ENCODE data around the gene CACFD1.

CACFD1 gene

DNA sequence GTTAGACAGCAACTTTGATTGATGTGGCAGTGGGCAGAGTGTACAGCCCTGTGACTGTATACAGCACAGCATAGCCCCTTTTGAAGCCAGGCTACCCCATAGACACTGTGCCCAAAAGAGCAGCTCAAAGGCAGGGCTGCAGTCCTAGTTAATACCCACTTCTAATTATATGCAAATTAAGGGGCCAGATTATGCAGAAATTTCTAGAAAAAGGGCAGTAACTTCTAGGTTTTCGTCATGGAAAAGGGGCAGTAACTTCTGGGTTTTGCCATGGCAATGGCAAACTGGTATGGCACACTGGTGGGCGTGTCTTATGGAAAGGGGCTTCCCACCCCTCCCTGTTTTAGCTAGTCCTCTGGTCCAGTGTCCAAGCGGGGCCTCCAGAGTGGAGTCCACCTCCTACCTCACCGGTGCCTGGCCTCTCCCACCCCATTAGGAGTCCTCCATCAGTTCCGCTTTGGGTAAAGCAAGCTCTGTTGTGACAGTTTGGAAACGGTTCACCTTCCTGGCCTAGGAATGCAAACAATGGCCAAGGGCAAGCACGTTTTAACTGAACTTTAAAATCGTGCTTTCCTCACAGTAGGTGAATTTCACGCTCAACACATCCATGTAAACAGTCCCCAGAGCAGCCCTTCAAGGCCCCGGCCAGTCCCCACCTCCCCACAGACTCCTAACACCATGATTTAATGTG lies 32.0 kb upstream of the CACFD1 start:
- peaks cover 3% of the 10 kb centered on the region for H3K27me3 ChIP-seq (ENCODE audit: control insufficient read depth, insufficient read depth, low read length)
- H3K4me1 ChIP-seq (ENCODE audit: control insufficient read depth, insufficient read depth, low read length), result peaks cover 42% of the 10 kb centered on the region
- H3K9me3 ChIP-seq (ENCODE audit: control insufficient read depth, low read length), result no peaks in the 10 kb centered on the region
- H3K36me3 ChIP-seq (ENCODE audit: control insufficient read depth, insufficient read depth, low read length), result no peaks in the 10 kb centered on the region
- H3K9ac ChIP-seq (ENCODE audit: low read length), result no peak overlapping the region
- no peak overlapping the region for H3K4me3 ChIP-seq (ENCODE audit: low read length)

DNA sequence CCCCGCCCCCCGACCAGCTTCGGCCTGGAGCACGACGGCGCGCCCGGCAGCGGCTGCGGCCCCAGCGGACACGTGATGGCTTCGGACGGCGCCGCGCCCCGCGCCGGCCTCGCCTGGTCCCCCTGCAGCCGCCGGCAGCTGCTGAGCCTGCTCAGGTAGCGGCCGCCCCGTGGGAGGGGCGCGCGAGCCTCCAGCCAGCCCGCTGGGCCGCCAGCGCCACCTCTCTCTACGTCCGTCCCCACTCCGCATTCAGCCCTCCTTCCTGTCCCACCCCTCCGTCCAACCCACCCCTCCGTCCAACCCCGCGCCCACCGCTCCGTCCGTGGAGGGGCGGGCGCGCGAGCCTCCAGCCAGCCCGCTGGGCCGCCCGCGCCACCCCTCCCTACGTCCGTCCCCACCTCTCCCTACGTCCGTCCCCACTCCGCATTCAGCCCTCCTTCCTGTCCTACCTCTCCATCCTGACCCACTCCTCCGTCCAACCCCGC lies 31.1 kb upstream of the CACFD1 start:
- no peaks in the 10 kb centered on the region for H3K36me3 ChIP-seq (ENCODE audit: control insufficient read depth, insufficient read depth, low read length)
- no peak overlapping the region for H3K4me3 ChIP-seq (ENCODE audit: low read length)
- H3K27me3 ChIP-seq (ENCODE audit: control insufficient read depth, insufficient read depth, low read length), result peaks cover 3% of the 10 kb centered on the region
- no peak overlapping the region for H3K9ac ChIP-seq (ENCODE audit: low read length)
- no peaks in the 10 kb centered on the region for H3K9me3 ChIP-seq (ENCODE audit: control insufficient read depth, low read length)
- peaks cover 34% of the 10 kb centered on the region for H3K4me1 ChIP-seq (ENCODE audit: control insufficient read depth, insufficient read depth, low read length)

DNA sequence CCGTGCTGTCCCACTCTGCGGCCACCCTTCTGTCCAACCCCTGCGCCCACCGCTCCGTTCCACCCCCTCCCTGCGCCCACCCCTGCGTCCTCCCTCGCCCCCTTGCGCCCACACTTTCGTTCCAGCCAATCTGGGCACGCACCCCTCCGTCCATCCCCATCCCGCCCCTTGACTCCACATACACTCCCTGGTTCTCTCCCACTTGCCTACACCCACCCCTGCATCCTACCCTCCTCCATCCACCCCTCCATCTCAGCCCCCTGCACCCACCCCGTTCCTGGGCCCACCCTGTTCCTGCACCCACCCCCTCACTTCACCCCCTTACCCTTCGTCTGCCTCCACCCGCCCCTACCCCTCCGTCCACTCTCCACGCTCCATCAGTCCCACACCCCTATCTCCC lies 30.6 kb upstream of the CACFD1 start:
- H3K27me3 ChIP-seq (ENCODE audit: control insufficient read depth, insufficient read depth, low read length), result peaks cover 3% of the 10 kb centered on the region
- no peaks in the 10 kb centered on the region for H3K36me3 ChIP-seq (ENCODE audit: control insufficient read depth, insufficient read depth, low read length)
- H3K9ac ChIP-seq (ENCODE audit: low read length), result no peak overlapping the region
- no peak overlapping the region for H3K4me3 ChIP-seq (ENCODE audit: low read length)
- peaks cover 28% of the 10 kb centered on the region for H3K4me1 ChIP-seq (ENCODE audit: control insufficient read depth, insufficient read depth, low read length)
- no peaks in the 10 kb centered on the region for H3K9me3 ChIP-seq (ENCODE audit: control insufficient read depth, low read length)

DNA sequence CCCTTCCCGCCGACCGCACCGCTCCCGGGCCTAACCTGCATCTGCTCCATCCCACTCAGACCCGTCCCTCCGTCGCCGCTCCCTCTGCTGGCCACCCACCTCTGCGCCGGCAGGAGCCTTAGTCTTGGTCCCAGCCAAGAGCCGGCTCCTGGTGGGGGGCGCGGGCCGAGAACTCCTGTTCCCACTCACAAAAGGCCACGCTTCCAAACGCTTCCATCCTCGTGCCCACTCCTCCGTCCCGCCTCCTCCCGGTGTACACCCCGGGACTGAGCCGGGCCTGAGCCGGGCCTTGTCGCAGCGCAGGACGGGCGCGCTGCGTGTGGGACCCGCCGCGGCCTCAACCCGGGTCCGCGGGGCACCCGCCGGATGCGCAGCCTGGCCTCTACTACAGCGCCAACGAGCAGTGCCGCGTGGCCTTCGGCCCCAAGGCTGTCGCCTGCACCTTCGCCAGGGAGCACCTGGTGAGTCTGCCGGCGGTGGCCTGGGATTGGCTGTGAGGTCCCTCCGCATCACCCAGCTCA lies 30.1 kb upstream of the CACFD1 start:
- Histone ChIP-seq H3K9ac (ENCODE audit: low read length) (no peak overlapping the region), H3K9me3 (ENCODE audit: control insufficient read depth, low read length) (no peaks in the 10 kb centered on the region), H3K4me1 (ENCODE audit: control insufficient read depth, insufficient read depth, low read length) (peaks cover 23% of the 10 kb centered on the region), H3K4me3 (ENCODE audit: low read length) (no peak overlapping the region), H3K36me3 (ENCODE audit: control insufficient read depth, insufficient read depth, low read length) (no peaks in the 10 kb centered on the region), H3K27me3 (ENCODE audit: control insufficient read depth, insufficient read depth, low read length) (peaks cover 3% of the 10 kb centered on the region)

DNA sequence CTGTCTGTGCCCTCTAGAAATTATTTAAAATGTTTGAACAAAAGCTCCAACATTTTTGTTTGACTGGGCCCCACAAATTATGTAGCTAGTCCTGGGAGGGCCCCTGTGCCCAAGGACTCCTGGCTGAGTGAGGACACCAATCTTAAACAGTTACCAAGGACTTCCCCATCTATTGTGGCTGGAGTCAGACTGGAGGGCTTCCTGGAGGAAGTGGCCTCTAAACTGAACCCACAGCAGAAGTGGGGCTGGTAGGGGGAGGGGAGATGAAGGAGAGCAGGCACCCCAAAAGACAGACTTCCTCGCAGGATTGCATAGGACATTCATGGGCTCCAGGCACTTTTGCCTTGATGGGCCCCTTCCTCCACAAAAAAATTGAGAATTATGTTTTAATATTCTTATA lies 29.5 kb upstream of the CACFD1 start:
- Histone ChIP-seq H3K4me3 (ENCODE audit: low read length) (no peak overlapping the region), H3K36me3 (ENCODE audit: control insufficient read depth, insufficient read depth, low read length) (no peaks in the 10 kb centered on the region), H3K4me1 (ENCODE audit: control insufficient read depth, insufficient read depth, low read length) (peaks cover 18% of the 10 kb centered on the region), H3K27me3 (ENCODE audit: control insufficient read depth, insufficient read depth, low read length) (peaks cover 3% of the 10 kb centered on the region), H3K9ac (ENCODE audit: low read length) (no peak overlapping the region), H3K9me3 (ENCODE audit: control insufficient read depth, low read length) (no peaks in the 10 kb centered on the region)

DNA sequence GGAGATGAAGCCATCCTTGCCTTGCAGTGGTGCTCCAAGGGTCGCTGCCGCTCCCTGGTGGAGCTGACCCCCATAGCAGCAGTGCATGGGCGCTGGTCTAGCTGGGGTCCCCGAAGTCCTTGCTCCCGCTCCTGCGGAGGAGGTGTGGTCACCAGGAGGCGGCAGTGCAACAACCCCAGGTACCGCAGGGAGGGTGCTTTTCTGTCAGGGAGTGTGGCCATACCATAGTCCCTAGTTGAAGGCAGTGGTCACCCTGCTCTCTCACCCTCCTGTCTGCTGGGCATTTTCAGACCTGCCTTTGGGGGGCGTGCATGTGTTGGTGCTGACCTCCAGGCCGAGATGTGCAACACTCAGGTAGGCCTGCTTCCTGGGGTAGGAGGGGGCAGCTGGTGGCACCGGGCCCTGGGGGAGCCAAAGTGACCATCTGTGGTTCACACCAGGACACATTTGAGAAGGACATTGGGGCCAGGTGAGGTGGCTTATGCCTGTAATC lies 26.4 kb upstream of the CACFD1 start:
- H3K27me3 ChIP-seq (ENCODE audit: control insufficient read depth, insufficient read depth, low read length), result no peaks in the 10 kb centered on the region
- no peaks in the 10 kb centered on the region for H3K9me3 ChIP-seq (ENCODE audit: control insufficient read depth, low read length)
- no peaks in the 10 kb centered on the region for H3K4me1 ChIP-seq (ENCODE audit: control insufficient read depth, insufficient read depth, low read length)
- H3K4me3 ChIP-seq (ENCODE audit: low read length), result no peak overlapping the region
- no peaks in the 10 kb centered on the region for H3K36me3 ChIP-seq (ENCODE audit: control insufficient read depth, insufficient read depth, low read length)
- no peak overlapping the region for H3K9ac ChIP-seq (ENCODE audit: low read length)

DNA sequence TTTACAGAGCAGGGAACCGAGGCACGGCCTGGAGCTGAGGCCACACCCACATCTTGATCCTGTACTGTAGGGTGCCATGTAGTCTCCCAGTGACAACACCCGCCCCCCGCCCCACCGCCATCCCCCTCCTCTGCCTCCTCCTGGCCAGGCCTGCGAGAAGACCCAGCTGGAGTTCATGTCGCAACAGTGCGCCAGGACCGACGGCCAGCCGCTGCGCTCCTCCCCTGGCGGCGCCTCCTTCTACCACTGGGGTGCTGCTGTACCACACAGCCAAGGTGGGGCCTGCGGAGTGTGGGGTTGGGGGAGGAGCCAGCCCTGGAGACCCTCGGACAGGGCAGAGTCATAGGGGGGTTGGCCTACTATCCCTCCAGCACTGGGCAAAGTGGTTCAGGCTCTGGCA lies 23.1 kb upstream of the CACFD1 start:
- Histone ChIP-seq H3K9me3 (ENCODE audit: control insufficient read depth, low read length) (no peaks in the 10 kb centered on the region), H3K4me1 (ENCODE audit: control insufficient read depth, insufficient read depth, low read length) (no peaks in the 10 kb centered on the region), H3K36me3 (ENCODE audit: control insufficient read depth, insufficient read depth, low read length) (no peaks in the 10 kb centered on the region), H3K4me3 (ENCODE audit: low read length) (no peak overlapping the region), H3K27me3 (ENCODE audit: control insufficient read depth, insufficient read depth, low read length) (no peaks in the 10 kb centered on the region), H3K9ac (ENCODE audit: low read length) (no peak overlapping the region)

DNA sequence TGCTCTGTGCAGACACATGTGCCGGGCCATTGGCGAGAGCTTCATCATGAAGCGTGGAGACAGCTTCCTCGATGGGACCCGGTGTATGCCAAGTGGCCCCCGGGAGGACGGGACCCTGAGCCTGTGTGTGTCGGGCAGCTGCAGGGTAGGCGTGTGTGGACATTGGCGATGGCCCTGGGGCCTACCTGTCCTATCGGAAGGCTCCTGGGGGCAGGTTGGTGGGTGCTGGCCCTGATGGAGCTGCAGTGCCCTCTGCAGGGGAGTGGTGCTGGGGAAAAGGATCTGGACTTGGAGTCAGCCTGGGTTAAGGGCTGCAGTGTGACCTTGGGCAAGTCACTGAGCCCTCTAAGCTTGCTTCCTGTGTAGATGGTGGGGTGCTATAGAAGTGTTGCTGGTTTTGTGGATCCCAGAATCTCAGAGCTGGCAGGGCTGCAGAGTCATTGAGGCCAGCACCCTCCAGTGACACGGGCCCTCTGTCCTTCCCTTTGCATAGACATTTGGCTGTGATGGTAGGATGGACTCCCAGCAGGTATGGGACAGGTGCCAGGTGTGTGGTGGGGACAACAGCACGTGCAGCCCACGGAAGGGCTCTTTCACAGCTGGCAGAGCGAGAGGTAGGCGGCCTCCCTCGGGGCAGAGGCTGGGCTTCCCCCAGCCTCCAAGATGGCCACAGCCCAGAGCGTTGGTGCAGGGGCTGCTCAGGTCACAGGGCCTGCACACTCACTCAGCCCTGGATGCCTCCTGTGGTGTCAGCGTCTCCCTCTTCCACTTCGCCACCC lies 21.8 kb upstream of the CACFD1 start:
- H3K27me3 ChIP-seq (ENCODE audit: control insufficient read depth, insufficient read depth, low read length), result no peaks in the 10 kb centered on the region
- no peak overlapping the region for H3K9ac ChIP-seq (ENCODE audit: low read length)
- H3K36me3 ChIP-seq (ENCODE audit: control insufficient read depth, insufficient read depth, low read length), result no peaks in the 10 kb centered on the region
- H3K4me1 ChIP-seq (ENCODE audit: control insufficient read depth, insufficient read depth, low read length), result no peaks in the 10 kb centered on the region
- H3K9me3 ChIP-seq (ENCODE audit: control insufficient read depth, low read length), result no peaks in the 10 kb centered on the region
- no peak overlapping the region for H3K4me3 ChIP-seq (ENCODE audit: low read length)

DNA sequence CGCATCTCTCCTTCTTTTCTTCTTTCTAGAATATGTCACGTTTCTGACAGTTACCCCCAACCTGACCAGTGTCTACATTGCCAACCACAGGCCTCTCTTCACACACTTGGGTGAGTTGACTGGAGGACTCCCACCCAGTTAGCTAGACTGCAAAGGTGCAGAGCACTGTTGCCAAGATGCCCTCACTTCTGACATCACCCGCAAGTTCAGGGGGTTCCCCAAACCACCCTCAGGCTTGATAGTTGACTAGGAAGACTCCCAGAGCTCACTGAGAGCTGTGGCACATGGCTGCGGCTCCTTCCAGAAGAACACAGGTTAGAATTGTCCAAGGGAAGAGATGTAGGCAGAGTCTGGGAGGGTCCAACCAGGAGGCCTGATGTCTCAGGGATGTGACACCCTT lies 20.4 kb upstream of the CACFD1 start:
- Histone ChIP-seq H3K4me3 (ENCODE audit: low read length) (no peak overlapping the region), H3K4me1 (ENCODE audit: control insufficient read depth, insufficient read depth, low read length) (no peaks in the 10 kb centered on the region), H3K27me3 (ENCODE audit: control insufficient read depth, insufficient read depth, low read length) (no peaks in the 10 kb centered on the region), H3K9me3 (ENCODE audit: control insufficient read depth, low read length) (no peaks in the 10 kb centered on the region), H3K9ac (ENCODE audit: low read length) (no peak overlapping the region), H3K36me3 (ENCODE audit: control insufficient read depth, insufficient read depth, low read length) (no peaks in the 10 kb centered on the region)

DNA sequence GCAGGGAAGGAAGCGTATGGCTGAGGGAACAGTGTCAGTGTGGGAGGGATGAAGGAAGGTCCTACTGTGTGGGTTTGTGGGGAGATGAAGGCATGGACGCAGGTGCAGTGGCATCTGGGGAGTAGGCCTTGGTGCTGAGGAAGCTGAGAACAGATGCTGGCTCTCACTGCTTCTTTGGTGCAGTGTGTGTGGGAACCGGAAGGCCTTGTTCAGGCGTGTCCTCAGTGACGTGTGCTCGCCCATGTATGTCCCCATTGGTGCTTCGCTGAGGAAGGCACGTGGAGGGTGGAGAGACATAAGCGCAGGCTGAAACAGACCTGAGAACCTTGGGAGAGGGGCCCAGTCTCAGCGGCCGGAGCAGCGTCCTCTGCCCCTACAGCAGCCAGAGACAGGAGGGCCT lies 18.9 kb upstream of the CACFD1 start:
- Histone ChIP-seq H3K27me3 (ENCODE audit: control insufficient read depth, insufficient read depth, low read length) (no peaks in the 10 kb centered on the region), H3K9ac (ENCODE audit: low read length) (no peak overlapping the region), H3K9me3 (ENCODE audit: control insufficient read depth, low read length) (no peaks in the 10 kb centered on the region), H3K36me3 (ENCODE audit: control insufficient read depth, insufficient read depth, low read length) (no peaks in the 10 kb centered on the region), H3K4me3 (ENCODE audit: low read length) (no peak overlapping the region), H3K4me1 (ENCODE audit: control insufficient read depth, insufficient read depth, low read length) (no peaks in the 10 kb centered on the region)

DNA sequence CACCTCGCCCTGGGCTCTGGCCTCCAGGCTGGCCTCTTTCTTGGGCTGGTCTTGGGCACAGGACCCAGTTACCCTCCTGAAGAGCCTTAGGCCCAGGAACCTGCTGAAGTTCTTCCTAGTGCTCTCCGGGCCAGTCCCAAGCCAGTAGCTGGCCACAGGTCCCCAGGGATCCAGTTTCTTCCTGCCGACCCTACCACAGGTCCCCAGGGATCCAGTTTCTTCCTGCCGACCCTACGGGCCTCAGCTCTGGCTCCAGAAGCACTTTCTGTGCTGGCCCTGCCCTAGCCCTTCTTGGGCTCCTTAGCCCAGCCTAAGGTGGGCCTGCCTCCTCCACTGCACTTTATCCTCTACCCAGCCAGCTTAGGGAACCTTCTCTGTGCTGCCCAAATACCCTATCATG lies 18.2 kb upstream of the CACFD1 start:
- Histone ChIP-seq H3K36me3 (ENCODE audit: control insufficient read depth, insufficient read depth, low read length) (no peaks in the 10 kb centered on the region), H3K9ac (ENCODE audit: low read length) (no peak overlapping the region), H3K9me3 (ENCODE audit: control insufficient read depth, low read length) (no peaks in the 10 kb centered on the region), H3K4me3 (ENCODE audit: low read length) (no peak overlapping the region), H3K4me1 (ENCODE audit: control insufficient read depth, insufficient read depth, low read length) (no peaks in the 10 kb centered on the region), H3K27me3 (ENCODE audit: control insufficient read depth, insufficient read depth, low read length) (no peaks in the 10 kb centered on the region)

DNA sequence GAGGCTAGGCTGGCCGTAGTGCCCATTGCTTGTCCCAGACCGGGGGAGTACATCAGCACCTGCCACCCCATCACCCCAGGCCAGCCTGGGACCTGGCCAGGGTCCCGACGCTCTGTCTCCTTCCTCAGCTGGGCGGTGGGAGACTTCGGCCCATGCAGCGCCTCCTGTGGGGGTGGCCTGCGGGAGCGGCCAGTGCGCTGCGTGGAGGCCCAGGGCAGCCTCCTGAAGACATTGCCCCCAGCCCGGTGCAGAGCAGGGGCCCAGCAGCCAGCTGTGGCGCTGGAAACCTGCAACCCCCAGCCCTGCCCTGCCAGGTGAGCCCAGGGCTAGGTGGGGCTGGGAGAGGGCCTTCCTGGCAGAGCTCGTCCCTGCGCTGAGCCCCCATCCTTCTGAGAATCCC lies 16.5 kb upstream of the CACFD1 start:
- Histone ChIP-seq H3K9ac (ENCODE audit: low read length) (no peak overlapping the region), H3K4me3 (ENCODE audit: low read length) (no peak overlapping the region), H3K27me3 (ENCODE audit: control insufficient read depth, insufficient read depth, low read length) (no peaks in the 10 kb centered on the region), H3K36me3 (ENCODE audit: control insufficient read depth, insufficient read depth, low read length) (no peaks in the 10 kb centered on the region), H3K9me3 (ENCODE audit: control insufficient read depth, low read length) (no peaks in the 10 kb centered on the region), H3K4me1 (ENCODE audit: control insufficient read depth, insufficient read depth, low read length) (peaks cover under 1% of the 10 kb centered on the region)

Data from mucosa of stomach (tissue), 1 donor.